Measurements from ENCODE around the gene ARHGEF11.

ARHGEF11 gene

GRCh38 chr1:156999596-157000320 lies 45.8 kb downstream of the ARHGEF11 start:
- no peak for DNase-seq (ENCODE audit: low read depth)

GRCh38 chr1:156998840-156999500 lies 46.6 kb downstream of the ARHGEF11 start:
- DNase-seq (ENCODE audit: low read depth): no peak

GRCh38 chr1:156998301-156998700 lies 47.2 kb downstream of the ARHGEF11 start:
- DNase-seq (ENCODE audit: low read depth): no peak

GRCh38 chr1:156995412-156995811 lies 50.1 kb downstream of the ARHGEF11 start:
- DNase-seq (ENCODE audit: low read depth): no peak

GRCh38 chr1:156994277-156994676 lies 51.3 kb downstream of the ARHGEF11 start:
- DNase-seq (ENCODE audit: low read depth): no peak

GRCh38 chr1:156993426-156994147 lies 52.0 kb downstream of the ARHGEF11 start:
- no peak for DNase-seq (ENCODE audit: low read depth)

- DNase-seq (ENCODE audit: low read depth): no peak
These were observed 53.3 kb downstream of the ARHGEF11 start for GRCh38 chr1:156992215-156992614.

- DNase-seq (ENCODE audit: low read depth): no peak
These were observed 57.8 kb downstream of the ARHGEF11 start for GRCh38 chr1:156987715-156988114.

GRCh38 chr1:156980551-156980950 lies 65.0 kb downstream of the ARHGEF11 start:
- DNase-seq (ENCODE audit: low read depth): no peak

- DNase-seq (ENCODE audit: low read depth): no peak
These were observed 70.5 kb downstream of the ARHGEF11 start for GRCh38 chr1:156975084-156975483.

GRCh38 chr1:156973417-156973816 lies 72.1 kb downstream of the ARHGEF11 start:
- DNase-seq (ENCODE audit: low read depth): no peak

- no peak for DNase-seq (ENCODE audit: low read depth)
These were observed 75.5 kb downstream of the ARHGEF11 start for GRCh38 chr1:156970017-156970416.

GRCh38 chr1:156969496-156969895 lies 76.0 kb downstream of the ARHGEF11 start:
- no peak for DNase-seq (ENCODE audit: low read depth)

- no peak for DNase-seq (ENCODE audit: low read depth)
These were observed 81.1 kb downstream of the ARHGEF11 start for GRCh38 chr1:156964441-156964840.

- DNase-seq (ENCODE audit: low read depth): peak; percentile 28
These were observed 81.9 kb downstream of the ARHGEF11 start for GRCh38 chr1:156963621-156964020.

GRCh38 chr1:156961709-156962108 lies 83.8 kb downstream of the ARHGEF11 start:
- DNase-seq (ENCODE audit: low read depth): no peak

GRCh38 chr1:156959925-156960324 lies 85.6 kb downstream of the ARHGEF11 start:
- DNase-seq (ENCODE audit: low read depth): no peak

GRCh38 chr1:156959414-156959813 lies 86.1 kb downstream of the ARHGEF11 start:
- no peak for DNase-seq (ENCODE audit: low read depth)

- DNase-seq (ENCODE audit: low read depth): no peak
These were observed 87.3 kb downstream of the ARHGEF11 start for GRCh38 chr1:156958247-156958714.

GRCh38 chr1:156957634-156958033 lies 87.9 kb downstream of the ARHGEF11 start:
- DNase-seq (ENCODE audit: low read depth): no peak

- DNase-seq (ENCODE audit: low read depth): no peak
These were observed 89.2 kb downstream of the ARHGEF11 start for GRCh38 chr1:156956333-156956732.

- no peak for DNase-seq (ENCODE audit: low read depth)
These were observed 92.0 kb downstream of the ARHGEF11 start for GRCh38 chr1:156953571-156953970.

GRCh38 chr1:156951371-156951770 lies 94.2 kb downstream of the ARHGEF11 start:
- no peak for DNase-seq (ENCODE audit: low read depth)
